Measurements from ENCODE around the gene XPA. TPM values are rescaled to one million over a fixed set of nuclear protein-coding genes. Genes with fewer than 3 reads are reported as not detected.

Gene XPA
- total and polyA plus RNA-seq, 10 donors: 11.4 to 24.2 (median 16.0) TPM

GRCh38 chr9:97688654-97689053, 8.5 kb downstream of the XPA start:
- no peak for DNase-seq
- no peaks in the 10 kb centered on the region for H3K9me3 ChIP-seq
- no peaks in the 10 kb centered on the region for H3K27me3 ChIP-seq (replicated peaks in 1 of 7)
- no peak overlapping the region for H3K4me3 ChIP-seq
- H3K36me3 ChIP-seq: peaks cover 0 to 100% (median 67%) of the 10 kb centered on the region in 6 donors
- intact Hi-C loops (cut with DNase I; ENCODE audit: low total_unique reads): no loop called here
- TF ChIP-seq POLR2A (IDR thresholded peaks at IDR 0.05): no peak
- no peak for TF ChIP-seq CTCF (IDR thresholded peaks at IDR 0.05 in 8 of 11, conservative IDR thresholded peaks at IDR 0.05 in 3 of 11)
- TF ChIP-seq POLR2AphosphoS5 (IDR thresholded peaks at IDR 0.05): no peak
- peaks cover 0 to 11% (median 3%) of the 10 kb centered on the region in 6 donors for H3K4me1 ChIP-seq
- no peak overlapping the region for H3K27ac ChIP-seq
- 91 to 97% (median 96%) methylated on average over 1 of the region's 1 CpG for WGBS, 5 donors

DNA sequence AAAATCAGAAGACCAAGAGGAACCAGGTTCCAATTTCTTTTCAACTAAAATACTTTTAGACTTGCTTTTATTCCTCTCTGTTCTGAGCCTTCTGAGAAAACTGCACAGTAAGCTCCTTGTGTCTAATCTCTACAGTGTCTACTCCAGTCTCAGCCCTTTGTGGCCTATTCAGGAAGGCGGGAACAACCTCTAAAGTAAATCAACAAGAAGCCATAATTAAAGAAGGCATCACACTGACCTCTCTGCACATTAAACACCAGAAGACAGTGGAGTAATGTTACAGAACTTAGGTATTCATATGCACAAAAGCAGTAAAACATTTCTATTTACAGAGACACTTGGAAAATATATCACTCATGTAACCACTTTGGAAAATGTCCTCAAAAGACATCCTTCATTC, 14.9 kb downstream of the XPA start:
- WGBS, 5 donors: 92 to 100% (median 96%) methylated on average over 1 of the region's 1 CpG
- H3K27me3 ChIP-seq (replicated peaks in 1 of 7): no peaks in the 10 kb centered on the region
- H3K4me3 ChIP-seq: no peak overlapping the region
- TF ChIP-seq POLR2AphosphoS5 (IDR thresholded peaks at IDR 0.05) (no peak), CTCF (IDR thresholded peaks at IDR 0.05 in 8 of 11, conservative IDR thresholded peaks at IDR 0.05 in 3 of 11) (no peak), POLR2A (IDR thresholded peaks at IDR 0.05) (no peak)
- intact Hi-C loops (cut with DNase I; ENCODE audit: low total_unique reads): no loop called here
- H3K27ac ChIP-seq: no peak overlapping the region
- peaks cover 0 to 100% (median 81%) of the 10 kb centered on the region in 6 donors for H3K36me3 ChIP-seq
- H3K4me1 ChIP-seq: no peaks in the 10 kb centered on the region
- no peaks in the 10 kb centered on the region for H3K9me3 ChIP-seq
- DNase-seq: no peak

DNA sequence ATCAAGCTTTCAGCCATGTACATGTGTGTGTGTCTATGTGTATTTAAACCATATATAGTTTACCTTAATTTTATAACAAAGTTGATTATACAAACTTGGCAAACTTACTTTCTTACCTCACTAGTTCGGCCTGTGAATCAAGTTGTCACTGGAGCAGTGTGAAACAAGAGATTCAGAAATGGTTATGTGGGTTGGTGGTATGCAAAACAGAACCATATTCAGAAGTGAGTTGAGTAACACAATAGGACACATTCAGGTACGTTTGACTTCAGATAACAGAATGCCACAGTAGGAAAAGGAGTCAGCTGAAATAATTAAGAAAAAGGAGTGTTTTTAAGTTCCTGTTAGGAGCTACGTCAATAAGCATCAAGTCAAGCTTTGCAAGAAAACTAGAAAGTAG, 21.5 kb downstream of the XPA start:
- H3K27me3 ChIP-seq (replicated peaks in 1 of 7): no peaks in the 10 kb centered on the region
- H3K27ac ChIP-seq: no peak overlapping the region
- peaks cover 0 to 3% (median 0%) of the 10 kb centered on the region in 6 donors for H3K4me1 ChIP-seq
- intact Hi-C loops (cut with DNase I; ENCODE audit: low total_unique reads): no loop called here
- 74 to 89% (median 78%) methylated on average over 3 of the region's 3 CpGs for WGBS, 5 donors
- no peaks in the 10 kb centered on the region for H3K9me3 ChIP-seq
- DNase-seq: no peak
- H3K4me3 ChIP-seq: no peak overlapping the region
- H3K36me3 ChIP-seq: peaks cover 0 to 100% (median 91%) of the 10 kb centered on the region in 6 donors
- TF ChIP-seq POLR2A (IDR thresholded peaks at IDR 0.05) (no peak), POLR2AphosphoS5 (IDR thresholded peaks at IDR 0.05) (no peak), CTCF (IDR thresholded peaks at IDR 0.05 in 8 of 11, conservative IDR thresholded peaks at IDR 0.05 in 3 of 11) (no peak)

DNA sequence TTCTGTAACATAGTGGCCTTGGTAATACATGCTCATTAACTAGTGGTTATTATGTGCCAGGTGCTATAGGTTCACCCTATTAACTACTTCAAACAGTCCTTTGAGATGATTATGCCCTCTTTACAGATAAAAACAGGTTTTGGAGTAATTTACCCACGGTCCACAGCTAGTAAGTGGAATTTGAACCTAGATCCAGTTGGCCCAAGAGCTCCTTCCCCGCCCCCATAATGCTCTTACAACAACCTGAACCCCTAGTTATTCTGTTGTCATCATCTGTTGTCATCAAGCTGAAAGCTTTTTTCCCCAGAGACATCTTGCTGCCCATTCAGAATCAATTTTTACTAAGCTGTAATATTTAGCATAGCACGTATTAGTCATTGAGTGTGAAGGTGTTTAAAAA, 23.2 kb downstream of the XPA start:
- intact Hi-C loops (cut with DNase I; ENCODE audit: low total_unique reads): no loop called here
- H3K27ac ChIP-seq: no peak overlapping the region
- peaks cover 0 to 100% (median 96%) of the 10 kb centered on the region in 6 donors for H3K36me3 ChIP-seq
- H3K9me3 ChIP-seq: no peaks in the 10 kb centered on the region
- DNase-seq: no peak
- no peak for TF ChIP-seq POLR2A (IDR thresholded peaks at IDR 0.05)
- WGBS, 5 donors: 60 to 97% (median 95%) methylated on average over 3 of the region's 3 CpGs
- H3K27me3 ChIP-seq (replicated peaks in 1 of 7): no peaks in the 10 kb centered on the region
- peaks cover 0 to 3% (median 0%) of the 10 kb centered on the region in 6 donors for H3K4me1 ChIP-seq
- H3K4me3 ChIP-seq: no peak overlapping the region

- 94 to 97% (median 96%) methylated on average over 3 of the region's 3 CpGs for WGBS, 5 donors
- no peak overlapping the region for H3K4me3 ChIP-seq
- no peaks in the 10 kb centered on the region for H3K27me3 ChIP-seq (replicated peaks in 1 of 7)
- DNase-seq: no peak
- peaks cover 0 to 100% (median 97%) of the 10 kb centered on the region in 6 donors for H3K36me3 ChIP-seq
- H3K9me3 ChIP-seq: no peaks in the 10 kb centered on the region
- H3K27ac ChIP-seq: no peak overlapping the region
- intact Hi-C loops (cut with DNase I; ENCODE audit: low total_unique reads): no loop called here
- H3K4me1 ChIP-seq: peaks cover 0 to 3% (median 0%) of the 10 kb centered on the region in 6 donors
- no peak for TF ChIP-seq POLR2AphosphoS5 (IDR thresholded peaks at IDR 0.05)
- no peak for TF ChIP-seq CTCF (IDR thresholded peaks at IDR 0.05 in 8 of 11, conservative IDR thresholded peaks at IDR 0.05 in 3 of 11)
- no peak for TF ChIP-seq POLR2A (IDR thresholded peaks at IDR 0.05)
Observed at GRCh38 chr9:97672403-97672802, 24.7 kb downstream of the XPA start.

Measured in spleen (tissue), 11 donors.